ENCODE results near the gene DNAJC17. TPM values are rescaled to one million over a fixed set of nuclear protein-coding genes. Genes with fewer than 3 reads are reported as not detected.

The DNAJC17 gene
- polyA plus RNA-seq, 1 donor from 2014 or later: 79.6 TPM

DNA sequence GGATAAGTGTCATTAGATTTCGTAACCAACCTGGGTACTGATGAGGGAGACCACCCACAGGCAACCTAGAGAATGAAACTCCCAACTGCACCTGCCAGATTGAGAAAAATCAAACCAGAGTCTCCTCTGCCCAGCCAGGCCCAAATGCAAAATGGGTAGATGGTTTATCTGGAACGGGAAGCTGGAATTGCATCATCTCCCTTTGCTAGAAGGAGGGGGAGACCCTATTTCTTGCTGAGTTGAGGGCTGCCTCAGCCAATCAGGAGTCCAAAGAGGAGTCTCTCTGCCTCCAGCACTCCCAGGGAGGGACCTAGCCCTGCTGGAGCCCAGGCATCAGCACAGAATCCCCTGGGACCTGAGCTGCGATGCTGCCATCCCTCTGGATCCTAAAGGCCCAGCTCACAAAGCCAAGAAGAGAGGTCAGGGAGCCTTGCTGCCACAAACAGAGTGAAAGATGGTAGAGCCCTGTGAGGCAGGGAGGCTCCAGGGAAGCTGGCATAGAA lies 60.3 kb downstream of the DNAJC17 start:
- Histone ChIP-seq H3K4me2 (ENCODE audit: low read length) (no peak overlapping the region), H2AFZ (ENCODE audit: low read depth, low read length) (no peak overlapping the region), H3K27ac (ENCODE audit: low read length) (no peak overlapping the region), H3K9me3 (ENCODE audit: low read length) (no peaks in the 10 kb centered on the region), H3K9ac (ENCODE audit: low read length) (no peak overlapping the region), H3K4me3 (ENCODE audit: low read length) (no peak overlapping the region), H4K20me1 (ENCODE audit: insufficient read depth) (no peaks in the 10 kb centered on the region), H3K79me2 (replicated peaks; ENCODE audit: insufficient read depth, low read length) (no peaks in the 10 kb centered on the region), H3K27me3 (ENCODE audit: insufficient read depth, low read depth, low read length) (no peaks in the 10 kb centered on the region), H3F3A (ENCODE audit: insufficient read depth, low read length, poor library complexity, severe bottlenecking) (no peaks in the 10 kb centered on the region), H3K36me3 (ENCODE audit: insufficient read depth, low read length) (no peaks in the 10 kb centered on the region), H3K9me2 (ENCODE audit: insufficient read depth, low read length) (no peaks in the 10 kb centered on the region)
- TF ChIP-seq, protein P1, sequence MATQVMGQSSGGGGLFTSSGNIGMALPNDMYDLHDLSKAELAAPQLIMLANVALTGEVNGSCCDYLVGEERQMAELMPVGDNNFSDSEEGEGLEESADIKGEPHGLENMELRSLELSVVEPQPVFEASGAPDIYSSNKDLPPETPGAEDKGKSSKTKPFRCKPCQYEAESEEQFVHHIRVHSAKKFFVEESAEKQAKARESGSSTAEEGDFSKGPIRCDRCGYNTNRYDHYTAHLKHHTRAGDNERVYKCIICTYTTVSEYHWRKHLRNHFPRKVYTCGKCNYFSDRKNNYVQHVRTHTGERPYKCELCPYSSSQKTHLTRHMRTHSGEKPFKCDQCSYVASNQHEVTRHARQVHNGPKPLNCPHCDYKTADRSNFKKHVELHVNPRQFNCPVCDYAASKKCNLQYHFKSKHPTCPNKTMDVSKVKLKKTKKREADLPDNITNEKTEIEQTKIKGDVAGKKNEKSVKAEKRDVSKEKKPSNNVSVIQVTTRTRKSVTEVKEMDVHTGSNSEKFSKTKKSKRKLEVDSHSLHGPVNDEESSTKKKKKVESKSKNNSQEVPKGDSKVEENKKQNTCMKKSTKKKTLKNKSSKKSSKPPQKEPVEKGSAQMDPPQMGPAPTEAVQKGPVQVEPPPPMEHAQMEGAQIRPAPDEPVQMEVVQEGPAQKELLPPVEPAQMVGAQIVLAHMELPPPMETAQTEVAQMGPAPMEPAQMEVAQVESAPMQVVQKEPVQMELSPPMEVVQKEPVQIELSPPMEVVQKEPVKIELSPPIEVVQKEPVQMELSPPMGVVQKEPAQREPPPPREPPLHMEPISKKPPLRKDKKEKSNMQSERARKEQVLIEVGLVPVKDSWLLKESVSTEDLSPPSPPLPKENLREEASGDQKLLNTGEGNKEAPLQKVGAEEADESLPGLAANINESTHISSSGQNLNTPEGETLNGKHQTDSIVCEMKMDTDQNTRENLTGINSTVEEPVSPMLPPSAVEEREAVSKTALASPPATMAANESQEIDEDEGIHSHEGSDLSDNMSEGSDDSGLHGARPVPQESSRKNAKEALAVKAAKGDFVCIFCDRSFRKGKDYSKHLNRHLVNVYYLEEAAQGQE (IDR thresholded peaks at IDR 0.05; ENCODE audit: borderline replicate concordance): no peak
- TF ChIP-seq EP300 (conservative IDR thresholded peaks at IDR 0.05; ENCODE audit: poor library complexity, severe bottlenecking) (no peak), SMC3 (conservative IDR thresholded peaks at IDR 0.05; ENCODE audit: poor library complexity) (no peak), RAD21 (conservative IDR thresholded peaks at IDR 0.05) (no peak), MXI1 (conservative IDR thresholded peaks at IDR 0.05; ENCODE audit: poor library complexity, severe bottlenecking) (no peak), TAF1 (IDR thresholded peaks at IDR 0.05; ENCODE audit: low read depth) (no peak), EZH2 (IDR thresholded peaks at IDR 0.05; ENCODE audit: borderline replicate concordance, insufficient read depth, low read length, poor library complexity, severe bottlenecking) (no peak), POLR2AphosphoS5 (IDR thresholded peaks at IDR 0.05) (no peak)
- TF ChIP-seq, protein P2, sequence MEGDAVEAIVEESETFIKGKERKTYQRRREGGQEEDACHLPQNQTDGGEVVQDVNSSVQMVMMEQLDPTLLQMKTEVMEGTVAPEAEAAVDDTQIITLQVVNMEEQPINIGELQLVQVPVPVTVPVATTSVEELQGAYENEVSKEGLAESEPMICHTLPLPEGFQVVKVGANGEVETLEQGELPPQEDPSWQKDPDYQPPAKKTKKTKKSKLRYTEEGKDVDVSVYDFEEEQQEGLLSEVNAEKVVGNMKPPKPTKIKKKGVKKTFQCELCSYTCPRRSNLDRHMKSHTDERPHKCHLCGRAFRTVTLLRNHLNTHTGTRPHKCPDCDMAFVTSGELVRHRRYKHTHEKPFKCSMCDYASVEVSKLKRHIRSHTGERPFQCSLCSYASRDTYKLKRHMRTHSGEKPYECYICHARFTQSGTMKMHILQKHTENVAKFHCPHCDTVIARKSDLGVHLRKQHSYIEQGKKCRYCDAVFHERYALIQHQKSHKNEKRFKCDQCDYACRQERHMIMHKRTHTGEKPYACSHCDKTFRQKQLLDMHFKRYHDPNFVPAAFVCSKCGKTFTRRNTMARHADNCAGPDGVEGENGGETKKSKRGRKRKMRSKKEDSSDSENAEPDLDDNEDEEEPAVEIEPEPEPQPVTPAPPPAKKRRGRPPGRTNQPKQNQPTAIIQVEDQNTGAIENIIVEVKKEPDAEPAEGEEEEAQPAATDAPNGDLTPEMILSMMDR (IDR thresholded peaks at IDR 0.05; ENCODE audit: poor library complexity, severe bottlenecking): no peak

DNA sequence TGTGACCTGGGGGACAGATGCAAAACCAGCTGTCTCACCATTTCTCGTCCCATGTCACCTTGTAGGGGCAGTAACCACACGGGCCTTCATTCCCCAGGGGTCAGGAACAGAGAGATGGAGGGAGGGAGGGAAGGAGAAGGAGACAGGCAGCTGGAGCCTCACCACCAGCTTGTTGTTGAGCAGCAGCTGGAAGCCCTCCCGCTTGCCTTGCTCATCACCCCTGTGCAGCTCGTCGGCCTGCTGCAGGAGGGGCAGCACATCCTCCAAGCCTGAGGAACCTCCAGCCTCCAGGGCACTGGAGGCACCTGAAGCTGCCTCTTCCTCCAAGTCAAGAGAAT lies 62.5 kb downstream of the DNAJC17 start:
- H3K27ac ChIP-seq (ENCODE audit: low read length): no peak overlapping the region
- no peak overlapping the region for H3K4me2 ChIP-seq (ENCODE audit: low read length)
- H3K9me2 ChIP-seq (ENCODE audit: insufficient read depth, low read length): no peaks in the 10 kb centered on the region
- H4K20me1 ChIP-seq (ENCODE audit: insufficient read depth): no peaks in the 10 kb centered on the region
- no peaks in the 10 kb centered on the region for H3F3A ChIP-seq (ENCODE audit: insufficient read depth, low read length, poor library complexity, severe bottlenecking)
- no peak overlapping the region for H2AFZ ChIP-seq (ENCODE audit: low read depth, low read length)
- H3K4me3 ChIP-seq (ENCODE audit: low read length): no peak overlapping the region
- no peaks in the 10 kb centered on the region for H3K27me3 ChIP-seq (ENCODE audit: insufficient read depth, low read depth, low read length)
- H3K9ac ChIP-seq (ENCODE audit: low read length): no peak overlapping the region
- TF ChIP-seq, protein P1 (IDR thresholded peaks at IDR 0.05; ENCODE audit: borderline replicate concordance): no peak
- TF ChIP-seq, protein P2 (IDR thresholded peaks at IDR 0.05; ENCODE audit: poor library complexity, severe bottlenecking): no peak
- TF ChIP-seq EP300 (conservative IDR thresholded peaks at IDR 0.05; ENCODE audit: poor library complexity, severe bottlenecking) (no peak), EZH2 (IDR thresholded peaks at IDR 0.05; ENCODE audit: borderline replicate concordance, insufficient read depth, low read length, poor library complexity, severe bottlenecking) (no peak), SMC3 (conservative IDR thresholded peaks at IDR 0.05; ENCODE audit: poor library complexity) (no peak), TAF1 (IDR thresholded peaks at IDR 0.05; ENCODE audit: low read depth) (no peak), POLR2AphosphoS5 (IDR thresholded peaks at IDR 0.05) (no peak), RAD21 (conservative IDR thresholded peaks at IDR 0.05) (no peak), MXI1 (conservative IDR thresholded peaks at IDR 0.05; ENCODE audit: poor library complexity, severe bottlenecking) (no peak)
- no peaks in the 10 kb centered on the region for H3K36me3 ChIP-seq (ENCODE audit: insufficient read depth, low read length)
- H3K9me3 ChIP-seq (ENCODE audit: low read length): no peaks in the 10 kb centered on the region
- H3K79me2 ChIP-seq (replicated peaks; ENCODE audit: insufficient read depth, low read length): no peaks in the 10 kb centered on the region

All from neural cell (in vitro differentiated cells).